Vagina (tissue), 2 donors: Measurements from ENCODE around the gene GNG8.

Source experiments
- POLR2A ChIP-seq, 2 donors: fragments of 450-650 bp; IDR thresholded peaks; one replicate each; pipeline ENCODE4 v1.6.1; 2017; ENCODE audit warnings: antibody characterized with exemption in 2 of 2, mild to moderate bottlenecking in 2 of 2, moderate library complexity in 2 of 2
- TF ChIP-seq, protein P1 (sequence below), 3 experiments: fragments of 450-650 bp in 2 of 3; fragments of 200-600 bp in 1 of 3; sonication (generic) in 1 of 3; IDR thresholded peaks; one replicate each; pipeline ENCODE4 v1.5.1; 2017 to 2019; ENCODE audit warnings: antibody characterized with exemption in 3 of 3, mild to moderate bottlenecking in 2 of 3, moderate library complexity in 2 of 3

DNA sequence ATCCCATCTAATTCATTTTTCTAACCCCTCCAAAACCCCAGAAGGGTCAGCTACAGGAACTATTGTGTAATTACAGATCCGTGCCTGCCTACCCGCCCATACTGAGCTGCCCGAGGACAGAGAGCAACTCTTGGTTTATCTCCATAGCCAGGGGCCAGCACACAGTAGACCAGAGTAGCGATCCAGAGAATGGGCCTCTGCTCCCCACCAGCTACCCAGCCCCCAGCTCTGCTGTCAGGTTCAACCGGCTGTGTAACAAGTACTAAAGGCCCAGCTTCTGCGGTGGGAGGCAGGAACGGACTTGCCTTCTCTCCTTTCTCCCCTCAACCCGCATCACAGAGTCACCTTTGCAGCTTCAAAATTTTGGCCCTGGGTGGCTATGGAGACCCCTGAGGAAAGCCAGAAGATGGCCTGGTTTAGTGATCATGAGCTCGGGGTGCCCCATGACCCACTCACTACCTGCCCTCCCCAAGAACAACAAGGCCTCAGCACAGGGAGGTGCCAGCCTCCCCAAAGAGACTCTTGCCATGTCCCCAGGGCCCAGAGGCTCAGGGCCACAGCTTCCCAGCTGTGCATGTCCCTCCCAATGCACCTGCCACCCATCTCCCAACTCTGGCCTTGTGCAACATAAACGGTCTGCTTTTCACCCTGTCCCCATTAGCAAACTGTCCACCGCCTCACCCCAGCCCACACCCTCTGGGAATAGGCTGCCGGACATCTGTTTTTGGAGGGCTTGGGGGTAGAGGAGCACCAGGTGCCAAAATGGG, 29.1 kb downstream of the GNG8 start:
- TF ChIP-seq, protein P1, sequence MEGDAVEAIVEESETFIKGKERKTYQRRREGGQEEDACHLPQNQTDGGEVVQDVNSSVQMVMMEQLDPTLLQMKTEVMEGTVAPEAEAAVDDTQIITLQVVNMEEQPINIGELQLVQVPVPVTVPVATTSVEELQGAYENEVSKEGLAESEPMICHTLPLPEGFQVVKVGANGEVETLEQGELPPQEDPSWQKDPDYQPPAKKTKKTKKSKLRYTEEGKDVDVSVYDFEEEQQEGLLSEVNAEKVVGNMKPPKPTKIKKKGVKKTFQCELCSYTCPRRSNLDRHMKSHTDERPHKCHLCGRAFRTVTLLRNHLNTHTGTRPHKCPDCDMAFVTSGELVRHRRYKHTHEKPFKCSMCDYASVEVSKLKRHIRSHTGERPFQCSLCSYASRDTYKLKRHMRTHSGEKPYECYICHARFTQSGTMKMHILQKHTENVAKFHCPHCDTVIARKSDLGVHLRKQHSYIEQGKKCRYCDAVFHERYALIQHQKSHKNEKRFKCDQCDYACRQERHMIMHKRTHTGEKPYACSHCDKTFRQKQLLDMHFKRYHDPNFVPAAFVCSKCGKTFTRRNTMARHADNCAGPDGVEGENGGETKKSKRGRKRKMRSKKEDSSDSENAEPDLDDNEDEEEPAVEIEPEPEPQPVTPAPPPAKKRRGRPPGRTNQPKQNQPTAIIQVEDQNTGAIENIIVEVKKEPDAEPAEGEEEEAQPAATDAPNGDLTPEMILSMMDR (IDR thresholded peaks at IDR 0.05): no peak
- no peak for TF ChIP-seq POLR2A (IDR thresholded peaks at IDR 0.05)
